ENCODE data around the gene CEP164.

CEP164 gene

GRCh38 chr11:117407016-117407415, 79.4 kb downstream of the CEP164 start:
- Histone ChIP-seq H3K4me1 (ENCODE audit: control insufficient read depth in 1 of 2, insufficient read depth in 2 of 2, low read length in 2 of 2) (no peaks in the 10 kb centered on the region), H3K9me3 (ENCODE audit: control insufficient read depth in 1 of 2, low read length in 2 of 2) (peaks cover 0 to 5% of the 10 kb centered on the region in 2 donors), H3K36me3 (ENCODE audit: control insufficient read depth in 1 of 2, insufficient read depth in 2 of 2, low read length in 2 of 2) (peaks cover 16 to 57% of the 10 kb centered on the region in 2 donors), H3K27ac (ENCODE audit: low read length) (no peak overlapping the region), H3K4me3 (ENCODE audit: low read depth in 1 of 2, low read length in 2 of 2) (no peak overlapping the region), H3K27me3 (ENCODE audit: low read depth, low read length) (no peaks in the 10 kb centered on the region)

- no peaks in the 10 kb centered on the region for H3K27me3 ChIP-seq (ENCODE audit: low read depth, low read length)
- H3K27ac ChIP-seq (ENCODE audit: low read length), result no peak overlapping the region
- peaks cover 16 to 67% of the 10 kb centered on the region in 2 donors for H3K36me3 ChIP-seq (ENCODE audit: control insufficient read depth in 1 of 2, insufficient read depth in 2 of 2, low read length in 2 of 2)
- peaks cover 0 to 5% of the 10 kb centered on the region in 2 donors for H3K9me3 ChIP-seq (ENCODE audit: control insufficient read depth in 1 of 2, low read length in 2 of 2)
- no peaks in the 10 kb centered on the region for H3K4me1 ChIP-seq (ENCODE audit: control insufficient read depth in 1 of 2, insufficient read depth in 2 of 2, low read length in 2 of 2)
- no peak overlapping the region for H3K4me3 ChIP-seq (ENCODE audit: low read depth in 1 of 2, low read length in 2 of 2)
These were observed 80.7 kb downstream of the CEP164 start for GRCh38 chr11:117408356-117408755.

- Histone ChIP-seq H3K9me3 (ENCODE audit: control insufficient read depth in 1 of 2, low read length in 2 of 2) (peaks cover 0 to 5% of the 10 kb centered on the region in 2 donors), H3K36me3 (ENCODE audit: control insufficient read depth in 1 of 2, insufficient read depth in 2 of 2, low read length in 2 of 2) (peaks cover 16 to 65% of the 10 kb centered on the region in 2 donors), H3K4me1 (ENCODE audit: control insufficient read depth in 1 of 2, insufficient read depth in 2 of 2, low read length in 2 of 2) (no peaks in the 10 kb centered on the region), H3K4me3 (ENCODE audit: low read depth in 1 of 2, low read length in 2 of 2) (no peak overlapping the region), H3K27me3 (ENCODE audit: low read depth, low read length) (no peaks in the 10 kb centered on the region), H3K27ac (ENCODE audit: low read length) (no peak overlapping the region)
These were observed 81.9 kb downstream of the CEP164 start for GRCh38 chr11:117409511-117409910.

GRCh38 chr11:117410238-117410637, 82.6 kb downstream of the CEP164 start:
- Histone ChIP-seq H3K9me3 (ENCODE audit: control insufficient read depth in 1 of 2, low read length in 2 of 2) (peaks cover 0 to 5% of the 10 kb centered on the region in 2 donors), H3K27me3 (ENCODE audit: low read depth, low read length) (no peaks in the 10 kb centered on the region), H3K4me3 (ENCODE audit: low read depth in 1 of 2, low read length in 2 of 2) (no peak overlapping the region), H3K27ac (ENCODE audit: low read length) (no peak overlapping the region), H3K4me1 (ENCODE audit: control insufficient read depth in 1 of 2, insufficient read depth in 2 of 2, low read length in 2 of 2) (no peaks in the 10 kb centered on the region), H3K36me3 (ENCODE audit: control insufficient read depth in 1 of 2, insufficient read depth in 2 of 2, low read length in 2 of 2) (peaks cover 16 to 58% of the 10 kb centered on the region in 2 donors)

- no peaks in the 10 kb centered on the region for H3K4me1 ChIP-seq (ENCODE audit: control insufficient read depth in 1 of 2, insufficient read depth in 2 of 2, low read length in 2 of 2)
- no peak overlapping the region for H3K4me3 ChIP-seq (ENCODE audit: low read depth in 1 of 2, low read length in 2 of 2)
- H3K9me3 ChIP-seq (ENCODE audit: control insufficient read depth in 1 of 2, low read length in 2 of 2), result peaks cover 0 to 3% of the 10 kb centered on the region in 2 donors
- no peak overlapping the region for H3K27ac ChIP-seq (ENCODE audit: low read length)
- peaks cover 16 to 51% of the 10 kb centered on the region in 2 donors for H3K36me3 ChIP-seq (ENCODE audit: control insufficient read depth in 1 of 2, insufficient read depth in 2 of 2, low read length in 2 of 2)
- no peaks in the 10 kb centered on the region for H3K27me3 ChIP-seq (ENCODE audit: low read depth, low read length)
These were observed 83.4 kb downstream of the CEP164 start for GRCh38 chr11:117410861-117411710.

- Histone ChIP-seq H3K27me3 (ENCODE audit: low read depth, low read length) (no peaks in the 10 kb centered on the region), H3K36me3 (ENCODE audit: control insufficient read depth in 1 of 2, insufficient read depth in 2 of 2, low read length in 2 of 2) (peaks cover 16 to 47% of the 10 kb centered on the region in 2 donors), H3K27ac (ENCODE audit: low read length) (no peak overlapping the region), H3K4me1 (ENCODE audit: control insufficient read depth in 1 of 2, insufficient read depth in 2 of 2, low read length in 2 of 2) (no peaks in the 10 kb centered on the region), H3K9me3 (ENCODE audit: control insufficient read depth in 1 of 2, low read length in 2 of 2) (no peaks in the 10 kb centered on the region), H3K4me3 (ENCODE audit: low read depth in 1 of 2, low read length in 2 of 2) (no peak overlapping the region)
These were observed 84.1 kb downstream of the CEP164 start for GRCh38 chr11:117411736-117412135.

- H3K27ac ChIP-seq (ENCODE audit: low read length), result no peak overlapping the region
- no peaks in the 10 kb centered on the region for H3K27me3 ChIP-seq (ENCODE audit: low read depth, low read length)
- no peaks in the 10 kb centered on the region for H3K4me1 ChIP-seq (ENCODE audit: control insufficient read depth in 1 of 2, insufficient read depth in 2 of 2, low read length in 2 of 2)
- H3K36me3 ChIP-seq (ENCODE audit: control insufficient read depth in 1 of 2, insufficient read depth in 2 of 2, low read length in 2 of 2), result peaks cover 16 to 47% of the 10 kb centered on the region in 2 donors
- no peaks in the 10 kb centered on the region for H3K9me3 ChIP-seq (ENCODE audit: control insufficient read depth in 1 of 2, low read length in 2 of 2)
- no peak overlapping the region for H3K4me3 ChIP-seq (ENCODE audit: low read depth in 1 of 2, low read length in 2 of 2)
These were observed 84.5 kb downstream of the CEP164 start for GRCh38 chr11:117412176-117412575.

- H3K27me3 ChIP-seq (ENCODE audit: low read depth, low read length), result no peaks in the 10 kb centered on the region
- no peak overlapping the region for H3K4me3 ChIP-seq (ENCODE audit: low read depth in 1 of 2, low read length in 2 of 2)
- H3K27ac ChIP-seq (ENCODE audit: low read length), result no peak overlapping the region
- H3K9me3 ChIP-seq (ENCODE audit: control insufficient read depth in 1 of 2, low read length in 2 of 2), result no peaks in the 10 kb centered on the region
- peaks cover 16 to 44% of the 10 kb centered on the region in 2 donors for H3K36me3 ChIP-seq (ENCODE audit: control insufficient read depth in 1 of 2, insufficient read depth in 2 of 2, low read length in 2 of 2)
- no peaks in the 10 kb centered on the region for H3K4me1 ChIP-seq (ENCODE audit: control insufficient read depth in 1 of 2, insufficient read depth in 2 of 2, low read length in 2 of 2)
These were observed 85.1 kb downstream of the CEP164 start for GRCh38 chr11:117412653-117413275.

DNA sequence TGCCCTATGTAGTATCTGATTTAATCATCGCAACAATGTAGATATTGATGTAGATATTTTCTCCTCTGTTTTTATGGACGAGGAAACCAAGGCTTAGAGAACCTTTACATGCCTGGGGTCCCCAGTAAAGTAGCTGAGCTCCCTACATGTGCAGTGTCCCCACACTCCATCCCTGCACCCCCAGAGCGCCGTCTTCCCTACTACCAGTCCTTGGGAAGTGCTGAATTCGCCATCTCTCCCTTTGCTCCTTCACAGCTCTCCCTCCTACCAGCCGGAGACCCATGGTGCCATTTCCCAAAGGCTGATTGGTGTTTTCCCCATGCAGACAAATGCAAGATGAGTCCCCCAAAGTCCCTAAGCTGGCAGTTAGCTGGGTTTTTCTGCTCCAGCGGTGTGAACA, 86.0 kb downstream of the CEP164 start:
- peaks cover 9 to 35% of the 10 kb centered on the region in 2 donors for H3K36me3 ChIP-seq (ENCODE audit: control insufficient read depth in 1 of 2, insufficient read depth in 2 of 2, low read length in 2 of 2)
- H3K27me3 ChIP-seq (ENCODE audit: low read depth, low read length), result no peaks in the 10 kb centered on the region
- H3K9me3 ChIP-seq (ENCODE audit: control insufficient read depth in 1 of 2, low read length in 2 of 2), result no peaks in the 10 kb centered on the region
- no peak overlapping the region for H3K4me3 ChIP-seq (ENCODE audit: low read depth in 1 of 2, low read length in 2 of 2)
- H3K27ac ChIP-seq (ENCODE audit: low read length), result no peak overlapping the region
- H3K4me1 ChIP-seq (ENCODE audit: control insufficient read depth in 1 of 2, insufficient read depth in 2 of 2, low read length in 2 of 2), result no peaks in the 10 kb centered on the region

GRCh38 chr11:117414724-117415123, 87.1 kb downstream of the CEP164 start:
- Histone ChIP-seq H3K9me3 (ENCODE audit: control insufficient read depth in 1 of 2, low read length in 2 of 2) (no peaks in the 10 kb centered on the region), H3K36me3 (ENCODE audit: control insufficient read depth in 1 of 2, insufficient read depth in 2 of 2, low read length in 2 of 2) (peaks cover 5 to 24% of the 10 kb centered on the region in 2 donors), H3K4me3 (ENCODE audit: low read depth in 1 of 2, low read length in 2 of 2) (no peak overlapping the region), H3K27me3 (ENCODE audit: low read depth, low read length) (no peaks in the 10 kb centered on the region), H3K4me1 (ENCODE audit: control insufficient read depth in 1 of 2, insufficient read depth in 2 of 2, low read length in 2 of 2) (no peaks in the 10 kb centered on the region), H3K27ac (ENCODE audit: low read length) (no peak overlapping the region)

- no peaks in the 10 kb centered on the region for H3K4me1 ChIP-seq (ENCODE audit: control insufficient read depth in 1 of 2, insufficient read depth in 2 of 2, low read length in 2 of 2)
- H3K27ac ChIP-seq (ENCODE audit: low read length), result no peak overlapping the region
- no peaks in the 10 kb centered on the region for H3K9me3 ChIP-seq (ENCODE audit: control insufficient read depth in 1 of 2, low read length in 2 of 2)
- no peak overlapping the region for H3K4me3 ChIP-seq (ENCODE audit: low read depth in 1 of 2, low read length in 2 of 2)
- peaks cover 0 to 20% of the 10 kb centered on the region in 2 donors for H3K36me3 ChIP-seq (ENCODE audit: control insufficient read depth in 1 of 2, insufficient read depth in 2 of 2, low read length in 2 of 2)
- H3K27me3 ChIP-seq (ENCODE audit: low read depth, low read length), result no peaks in the 10 kb centered on the region
These were observed 87.8 kb downstream of the CEP164 start for GRCh38 chr11:117415358-117415896.

Measured in muscle layer of duodenum (tissue), 2 donors.